ENCODE measurements around the gene TMC5.

Gene TMC5

DNA sequence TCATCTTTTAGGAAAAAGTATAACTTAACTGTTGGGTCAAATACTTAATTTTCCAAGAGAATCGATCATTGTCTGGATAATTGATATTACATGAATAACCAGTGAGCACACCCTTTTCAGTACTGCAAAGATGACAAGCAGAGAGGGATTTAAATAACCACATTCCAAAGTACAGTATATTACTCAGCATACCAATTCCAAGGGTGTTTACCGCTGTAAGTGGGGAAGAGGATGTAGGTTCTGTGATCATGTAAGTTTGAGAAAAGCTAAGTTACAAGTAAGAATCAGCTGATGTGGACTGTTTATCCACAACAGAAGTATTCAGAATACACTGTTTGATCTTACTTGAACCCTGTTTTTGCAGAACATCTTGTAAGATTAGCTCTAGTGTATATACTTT lies 98.1 kb downstream of the TMC5 start:
- no CpG with 5 or more reads among the region's 2 CpGs for WGBS (ENCODE audit: extremely low coverage, insufficient coverage, insufficient read length)
- H3K9ac ChIP-seq (ENCODE audit: low read length): no peak overlapping the region

GRCh38 chr16:19517424-19518089 lies 99.9 kb downstream of the TMC5 start:
- WGBS (ENCODE audit: extremely low coverage, insufficient coverage, insufficient read length): no CpG with 5 or more reads among the region's 8 CpGs
- no peak overlapping the region for H3K23ac ChIP-seq (ENCODE audit: low read length)
- H3K79me2 ChIP-seq (ENCODE audit: control insufficient read depth, insufficient read depth, low read length, poor library complexity): peaks cover 6% of the 10 kb centered on the region
- no peaks in the 10 kb centered on the region for H3K4me1 ChIP-seq (ENCODE audit: control insufficient read depth in 1 of 2, insufficient read depth in 2 of 2, low read length in 2 of 2)
- H2BK12ac ChIP-seq (ENCODE audit: low read length): no peak overlapping the region
- no peak overlapping the region for H3K4ac ChIP-seq (ENCODE audit: low read depth, low read length)
- H3K4me3 ChIP-seq (ENCODE audit: low read depth, low read length): no peak overlapping the region
- no peak overlapping the region for H4K12ac ChIP-seq (ENCODE audit: low read depth, low read length)
- no peak overlapping the region for H3K9ac ChIP-seq (ENCODE audit: low read length)
- H2BK120ac ChIP-seq (ENCODE audit: insufficient read depth, low read length, poor library complexity): no peak overlapping the region
- no peak overlapping the region for H2AFZ ChIP-seq (ENCODE audit: insufficient read depth, low read length, poor library complexity)
- H2AK5ac ChIP-seq (ENCODE audit: low read length): no peak overlapping the region
- no peak overlapping the region for H2BK5ac ChIP-seq (ENCODE audit: low read depth, low read length, poor library complexity)
- H3K27ac ChIP-seq (ENCODE audit: low read depth, low read length): no peak overlapping the region
- peaks cover 0 to 7% of the 10 kb centered on the region in 2 experiments for H3K36me3 ChIP-seq (ENCODE audit: control insufficient read depth in 1 of 2, insufficient read depth in 2 of 2, low read length in 2 of 2)
- H3K27me3 ChIP-seq (ENCODE audit: insufficient read depth, low read length): no peaks in the 10 kb centered on the region
- no peak overlapping the region for H3K18ac ChIP-seq (ENCODE audit: low read length)
- no peak overlapping the region for H4K91ac ChIP-seq (ENCODE audit: low read depth, low read length)
- no peak overlapping the region for H4K8ac ChIP-seq (ENCODE audit: low read depth, low read length)
- H3K14ac ChIP-seq (ENCODE audit: low read length): no peak overlapping the region
- H3K79me1 ChIP-seq (ENCODE audit: low read length): peaks cover 7% of the 10 kb centered on the region
- DNase-seq: no peak
- H3K4me2 ChIP-seq (ENCODE audit: low read length): no peak overlapping the region
- H3K9me3 ChIP-seq (ENCODE audit: insufficient read depth, low read depth, low read length): no peaks in the 10 kb centered on the region

More for the DNA sequence above, 98.1 kb downstream of the TMC5 start:
- H3K9me3 ChIP-seq (ENCODE audit: insufficient read depth, low read depth, low read length): no peaks in the 10 kb centered on the region
- no peak overlapping the region for H2BK120ac ChIP-seq (ENCODE audit: insufficient read depth, low read length, poor library complexity)
- no peak overlapping the region for H2BK5ac ChIP-seq (ENCODE audit: low read depth, low read length, poor library complexity)
- peaks cover 2% of the 10 kb centered on the region for H3K79me2 ChIP-seq (ENCODE audit: control insufficient read depth, insufficient read depth, low read length, poor library complexity)
- H4K8ac ChIP-seq (ENCODE audit: low read depth, low read length): no peak overlapping the region
- no peak overlapping the region for H3K18ac ChIP-seq (ENCODE audit: low read length)
- H3K27ac ChIP-seq (ENCODE audit: low read depth, low read length): no peak overlapping the region
- H3K27me3 ChIP-seq (ENCODE audit: insufficient read depth, low read length): no peaks in the 10 kb centered on the region
- no peak overlapping the region for H3K4ac ChIP-seq (ENCODE audit: low read depth, low read length)
- H3K79me1 ChIP-seq (ENCODE audit: low read length): no peaks in the 10 kb centered on the region
- no peak overlapping the region for H3K4me2 ChIP-seq (ENCODE audit: low read length)
- H2BK12ac ChIP-seq (ENCODE audit: low read length): no peak overlapping the region
- H3K4me1 ChIP-seq (ENCODE audit: control insufficient read depth in 1 of 2, insufficient read depth in 2 of 2, low read length in 2 of 2): no peaks in the 10 kb centered on the region
- no peak overlapping the region for H2AFZ ChIP-seq (ENCODE audit: insufficient read depth, low read length, poor library complexity)
- no peak for DNase-seq
- H4K91ac ChIP-seq (ENCODE audit: low read depth, low read length): no peak overlapping the region
- H3K36me3 ChIP-seq (ENCODE audit: control insufficient read depth in 1 of 2, insufficient read depth in 2 of 2, low read length in 2 of 2): peaks cover 0 to 7% of the 10 kb centered on the region in 2 experiments
- no peak overlapping the region for H2AK5ac ChIP-seq (ENCODE audit: low read length)
- H4K12ac ChIP-seq (ENCODE audit: low read depth, low read length): no peak overlapping the region
- no peak overlapping the region for H3K4me3 ChIP-seq (ENCODE audit: low read depth, low read length)
- no peak overlapping the region for H3K23ac ChIP-seq (ENCODE audit: low read length)
- no peak overlapping the region for H3K14ac ChIP-seq (ENCODE audit: low read length)

DNA sequence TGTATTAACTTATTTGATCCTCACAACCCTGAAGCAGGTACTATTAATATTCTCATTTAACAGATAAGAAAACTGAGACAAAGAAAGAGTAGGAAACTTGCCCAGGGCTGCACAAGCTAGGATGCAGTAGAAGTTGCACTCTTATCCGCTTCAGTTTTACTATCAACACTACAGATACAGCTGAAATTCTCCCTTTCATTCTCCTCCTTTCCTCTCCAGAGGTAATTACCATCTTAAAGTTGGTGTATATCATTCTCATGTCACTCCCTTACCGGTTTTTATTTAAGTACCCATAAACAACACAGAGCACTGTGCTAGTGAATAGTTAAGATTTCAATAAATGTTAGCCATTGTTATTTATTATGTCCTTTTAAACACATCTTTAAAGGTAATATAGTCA lies 100.7 kb downstream of the TMC5 start:
- H4K91ac ChIP-seq (ENCODE audit: low read depth, low read length): no peak overlapping the region
- H3K79me2 ChIP-seq (ENCODE audit: control insufficient read depth, insufficient read depth, low read length, poor library complexity): peaks cover 6% of the 10 kb centered on the region
- no peaks in the 10 kb centered on the region for H3K4me1 ChIP-seq (ENCODE audit: control insufficient read depth in 1 of 2, insufficient read depth in 2 of 2, low read length in 2 of 2)
- no peak overlapping the region for H3K18ac ChIP-seq (ENCODE audit: low read length)
- no CpG with 5 or more reads among the region's 2 CpGs for WGBS (ENCODE audit: extremely low coverage, insufficient coverage, insufficient read length)
- H3K9ac ChIP-seq (ENCODE audit: low read length): no peak overlapping the region
- H2AFZ ChIP-seq (ENCODE audit: insufficient read depth, low read length, poor library complexity): no peak overlapping the region
- no peak for DNase-seq
- no peak overlapping the region for H3K27ac ChIP-seq (ENCODE audit: low read depth, low read length)
- no peak overlapping the region for H4K12ac ChIP-seq (ENCODE audit: low read depth, low read length)
- H3K9me3 ChIP-seq (ENCODE audit: insufficient read depth, low read depth, low read length): no peaks in the 10 kb centered on the region
- no peak overlapping the region for H2BK120ac ChIP-seq (ENCODE audit: insufficient read depth, low read length, poor library complexity)
- no peak overlapping the region for H4K8ac ChIP-seq (ENCODE audit: low read depth, low read length)
- H3K4ac ChIP-seq (ENCODE audit: low read depth, low read length): no peak overlapping the region
- peaks cover 7% of the 10 kb centered on the region for H3K79me1 ChIP-seq (ENCODE audit: low read length)
- H3K36me3 ChIP-seq (ENCODE audit: control insufficient read depth in 1 of 2, insufficient read depth in 2 of 2, low read length in 2 of 2): peaks cover 0 to 7% of the 10 kb centered on the region in 2 experiments
- no peak overlapping the region for H2BK5ac ChIP-seq (ENCODE audit: low read depth, low read length, poor library complexity)
- H2AK5ac ChIP-seq (ENCODE audit: low read length): no peak overlapping the region
- no peaks in the 10 kb centered on the region for H3K27me3 ChIP-seq (ENCODE audit: insufficient read depth, low read length)
- no peak overlapping the region for H3K4me3 ChIP-seq (ENCODE audit: low read depth, low read length)
- no peak overlapping the region for H3K14ac ChIP-seq (ENCODE audit: low read length)
- no peak overlapping the region for H3K23ac ChIP-seq (ENCODE audit: low read length)
- no peak overlapping the region for H2BK12ac ChIP-seq (ENCODE audit: low read length)
- H3K4me2 ChIP-seq (ENCODE audit: low read length): no peak overlapping the region

DNA sequence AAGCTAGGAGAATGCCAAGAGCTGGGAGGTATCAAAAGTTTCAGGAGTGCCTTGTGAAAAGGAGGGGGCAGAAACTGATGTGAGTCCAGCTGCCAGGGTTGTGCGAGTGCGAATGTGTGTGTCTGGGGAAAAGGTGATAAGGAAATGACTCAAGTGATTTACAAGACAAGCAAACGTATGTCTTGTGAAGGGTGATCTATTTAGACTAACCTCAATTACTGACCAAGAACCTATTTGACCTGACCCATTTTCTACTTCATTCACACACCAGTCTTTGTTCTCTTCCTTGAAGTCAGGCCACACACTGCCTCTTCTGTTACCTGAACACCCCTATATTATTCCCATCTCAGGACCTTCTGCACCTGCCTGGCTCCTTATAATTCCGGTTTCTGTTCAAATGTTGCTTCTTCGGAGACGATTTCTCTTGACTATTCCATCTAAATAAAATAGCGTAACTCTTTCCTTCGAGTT lies 103.2 kb downstream of the TMC5 start:
- peaks cover 0 to 6% of the 10 kb centered on the region in 2 experiments for H3K36me3 ChIP-seq (ENCODE audit: control insufficient read depth in 1 of 2, insufficient read depth in 2 of 2, low read length in 2 of 2)
- no peak overlapping the region for H3K9ac ChIP-seq (ENCODE audit: low read length)
- no peak overlapping the region for H3K27ac ChIP-seq (ENCODE audit: low read depth, low read length)
- peaks cover 7% of the 10 kb centered on the region for H3K79me2 ChIP-seq (ENCODE audit: control insufficient read depth, insufficient read depth, low read length, poor library complexity)
- no peak overlapping the region for H3K4me3 ChIP-seq (ENCODE audit: low read depth, low read length)
- H3K4me1 ChIP-seq (ENCODE audit: control insufficient read depth in 1 of 2, insufficient read depth in 2 of 2, low read length in 2 of 2): peaks cover 0 to 2% of the 10 kb centered on the region in 2 experiments
- no peak overlapping the region for H4K91ac ChIP-seq (ENCODE audit: low read depth, low read length)
- H3K27me3 ChIP-seq (ENCODE audit: insufficient read depth, low read length): no peaks in the 10 kb centered on the region
- no peak overlapping the region for H3K23ac ChIP-seq (ENCODE audit: low read length)
- no peak overlapping the region for H2AK5ac ChIP-seq (ENCODE audit: low read length)
- WGBS (ENCODE audit: extremely low coverage, insufficient coverage, insufficient read length): no CpG with 5 or more reads among the region's 8 CpGs
- peak overlapping the region; percentile 90 for H3K4me2 ChIP-seq (ENCODE audit: low read length)
- no peak overlapping the region for H3K14ac ChIP-seq (ENCODE audit: low read length)
- no peak overlapping the region for H3K4ac ChIP-seq (ENCODE audit: low read depth, low read length)
- H2BK12ac ChIP-seq (ENCODE audit: low read length): no peak overlapping the region
- peaks cover 7% of the 10 kb centered on the region for H3K79me1 ChIP-seq (ENCODE audit: low read length)
- H2AFZ ChIP-seq (ENCODE audit: insufficient read depth, low read length, poor library complexity): no peak overlapping the region
- no peak overlapping the region for H4K12ac ChIP-seq (ENCODE audit: low read depth, low read length)
- no peak overlapping the region for H4K8ac ChIP-seq (ENCODE audit: low read depth, low read length)
- no peak overlapping the region for H2BK5ac ChIP-seq (ENCODE audit: low read depth, low read length, poor library complexity)
- H3K9me3 ChIP-seq (ENCODE audit: insufficient read depth, low read depth, low read length): peaks cover 2% of the 10 kb centered on the region
- DNase-seq: peak in 1 of 2 donors; percentile 40
- no peak overlapping the region for H2BK120ac ChIP-seq (ENCODE audit: insufficient read depth, low read length, poor library complexity)
- H3K18ac ChIP-seq (ENCODE audit: low read length): no peak overlapping the region
